GM19395 (cell line): ENCODE results near the gene REV1.
A peak's percentile ranks its signal among the peaks of the same experiment; 100 is the strongest.
"Not testable (repeated sequence)": the region's sequence is repeated elsewhere in the genome, so short reads cannot be mapped to it uniquely, and the experiment has no call there.

ENCODE experiments used
- ATAC-seq: cut with Tn5 transposase; IDR thresholded peaks from one replicate; pipeline ENCODE4 v1.9.1; 2021; ENCODE audit warnings: mild to moderate bottlenecking, moderate library complexity; ENCODE audit not compliant: unreplicated experiment

REV1 gene

DNA sequence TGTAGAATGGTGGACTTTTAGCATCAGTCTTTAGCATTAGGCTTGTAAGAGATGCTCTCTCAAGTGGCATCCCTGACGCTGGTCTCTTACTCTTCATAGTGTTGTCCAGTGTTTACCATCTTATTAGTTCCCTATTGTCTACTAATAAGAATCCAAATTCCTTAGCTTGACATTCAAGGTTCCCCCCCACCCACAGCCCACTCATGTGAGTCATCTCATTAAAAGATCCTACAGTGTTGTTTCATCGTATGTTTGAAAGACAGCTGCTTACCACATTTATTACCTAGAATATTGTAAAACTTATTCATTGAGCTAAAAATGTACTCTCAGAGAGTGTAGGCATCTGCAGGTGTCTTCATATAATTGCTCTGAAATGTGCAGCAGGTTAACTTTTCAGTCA is 124.2 kb downstream of the REV1 start:
- no peak for ATAC-seq

- peak; percentile 63 for ATAC-seq
Measured at GRCh38 chr2:99356853-99357252, 133.0 kb downstream of the REV1 start.

DNA sequence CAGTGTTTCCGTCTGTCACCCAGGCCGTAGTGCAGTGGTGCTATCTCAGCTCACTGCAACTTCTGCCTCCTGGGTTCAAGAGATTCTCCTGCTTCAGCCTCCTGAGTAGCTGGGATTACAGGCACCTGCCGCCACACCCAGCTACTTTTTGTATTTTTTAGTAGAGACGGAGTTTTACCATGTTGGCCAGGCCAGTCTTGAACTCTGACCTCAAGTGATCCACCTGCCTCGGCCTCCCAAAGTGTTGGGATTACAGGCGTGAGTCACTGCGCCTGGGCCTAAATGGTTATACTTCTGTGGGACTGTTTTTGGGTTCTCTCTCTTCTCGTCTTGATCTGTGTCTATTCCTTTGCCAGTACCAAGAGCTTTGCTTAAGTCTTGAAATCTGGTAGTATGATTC is 135.0 kb downstream of the REV1 start:
- ATAC-seq: not testable (repeated sequence)

GRCh38 chr2:99354070-99354469 is 135.7 kb downstream of the REV1 start:
- no peak for ATAC-seq
